ENCODE data around the gene APOC1. TPM values are rescaled to one million over a fixed set of nuclear protein-coding genes. Genes with fewer than 3 reads are reported as not detected.

The APOC1 gene
- total and polyA plus RNA-seq, 3 experiments from 2014 or later = 4.6 to 5.7 TPM; not detected in 1

DNA sequence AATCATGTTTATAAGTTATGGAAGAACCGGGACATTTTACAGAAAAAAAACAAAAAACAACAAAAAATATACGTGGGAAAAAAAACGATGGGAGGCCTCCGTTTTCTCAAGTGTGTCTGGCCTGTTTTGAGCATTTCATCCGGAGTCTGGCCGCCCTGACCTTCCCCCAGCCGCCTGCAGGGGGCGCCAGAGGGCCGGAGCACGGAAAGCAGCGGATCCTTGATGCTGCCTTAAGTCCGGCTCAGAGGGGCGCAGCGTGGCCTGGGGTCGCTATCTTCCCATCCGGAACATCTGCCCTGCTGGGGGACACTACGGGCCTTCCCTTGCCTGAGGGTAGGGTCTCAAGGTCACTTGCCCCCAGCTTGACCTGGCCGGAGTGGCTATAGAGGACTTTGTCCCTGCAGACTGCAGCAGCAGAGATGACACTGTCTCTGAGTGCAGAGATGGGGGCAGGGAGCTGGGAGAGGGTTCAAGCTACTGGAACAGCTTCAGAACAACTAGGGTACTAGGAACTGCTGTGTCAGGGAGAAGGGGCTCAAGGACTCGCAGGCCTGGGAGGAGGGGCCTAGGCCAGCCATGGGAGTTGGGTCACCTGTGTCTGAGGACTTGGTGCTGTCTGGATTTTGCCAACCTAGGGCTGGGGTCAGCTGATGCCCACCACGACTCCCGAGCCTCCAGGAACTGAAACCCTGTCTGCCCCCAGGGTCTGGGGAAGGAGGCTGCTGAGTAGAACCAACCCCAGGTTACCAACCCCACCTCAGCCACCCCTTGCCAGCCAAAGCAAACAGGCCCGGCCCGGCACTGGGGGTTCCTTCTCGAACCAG is 10.6 kb upstream of the APOC1 start:
- Histone ChIP-seq H3K4me1 (ENCODE audit: insufficient read depth, low read length) (peaks cover 6% of the 10 kb centered on the region), H3K9me3 (ENCODE audit: low read length) (no peaks in the 10 kb centered on the region), H3K4me3 (ENCODE audit: low read length) (no peak overlapping the region), H3K27ac (ENCODE audit: low read depth, low read length) (no peak overlapping the region), H3K27me3 (ENCODE audit: insufficient read depth, low read length, poor library complexity, severe bottlenecking) (peaks cover 10% of the 10 kb centered on the region), H3K36me3 (ENCODE audit: insufficient read depth, low read length) (peaks cover 3% of the 10 kb centered on the region)
- H3K9me3 Mint-ChIP-seq = no peaks in the 10 kb centered on the region
- DNase-seq = peak; percentile 54 to 75 (median 65)
- ChIA-PET CTCF (interaction anchor here (0.5 to 4.2 kb wide), 9 partner anchors 9 to 189 kb away, joined by 3 to 13 read pairs (median 3); partner anchors contain the start of genes APOC1, PPP1R37 and TOMM40), POLR2A (no interaction called here)
- peak overlapping the region in 1 of 8 donors; percentile 50 for H3K27ac Mint-ChIP-seq
- H3K36me3 Mint-ChIP-seq = peaks cover 0 to 37% (median 4%) of the 10 kb centered on the region in 3 donors
- H3K27me3 Mint-ChIP-seq = peaks cover 20 to 22% of the 10 kb centered on the region in 2 donors
- no peak overlapping the region for H3K4me3 Mint-ChIP-seq
- peaks cover 3 to 15% (median 7%) of the 10 kb centered on the region in 3 donors for H3K4me1 Mint-ChIP-seq

DNA sequence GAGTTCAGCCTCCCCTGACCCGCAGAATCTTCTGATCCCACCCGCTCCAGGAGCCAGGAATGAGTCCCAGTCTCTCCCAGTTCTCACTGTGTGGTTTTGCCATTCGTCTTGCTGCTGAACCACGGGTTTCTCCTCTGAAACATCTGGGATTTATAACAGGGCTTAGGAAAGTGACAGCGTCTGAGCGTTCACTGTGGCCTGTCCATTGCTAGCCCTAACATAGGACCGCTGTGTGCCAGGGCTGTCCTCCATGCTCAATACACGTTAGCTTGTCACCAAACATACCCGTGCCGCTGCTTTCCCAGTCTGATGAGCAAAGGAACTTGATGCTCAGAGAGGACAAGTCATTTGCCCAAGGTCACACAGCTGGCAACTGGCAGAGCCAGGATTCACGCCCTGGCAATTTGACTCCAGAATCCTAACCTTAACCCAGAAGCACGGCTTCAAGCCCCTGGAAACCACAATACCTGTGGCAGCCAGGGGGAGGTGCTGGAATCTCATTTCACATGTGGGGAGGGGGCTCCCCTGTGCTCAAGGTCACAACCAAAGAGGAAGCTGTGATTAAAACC is 9.9 kb upstream of the APOC1 start:
- peak overlapping the region in 1 of 8 donors; percentile 41 for H3K27ac Mint-ChIP-seq
- H3K36me3 Mint-ChIP-seq = peaks cover 0 to 34% (median 4%) of the 10 kb centered on the region in 3 donors
- Histone ChIP-seq H3K27me3 (ENCODE audit: insufficient read depth, low read length, poor library complexity, severe bottlenecking) (peaks cover 10% of the 10 kb centered on the region), H3K36me3 (ENCODE audit: insufficient read depth, low read length) (peaks cover 3% of the 10 kb centered on the region), H3K4me1 (ENCODE audit: insufficient read depth, low read length) (peaks cover 6% of the 10 kb centered on the region), H3K27ac (ENCODE audit: low read depth, low read length) (no peak overlapping the region), H3K4me3 (ENCODE audit: low read length) (no peak overlapping the region), H3K9me3 (ENCODE audit: low read length) (no peaks in the 10 kb centered on the region)
- DNase-seq = no peak
- peaks cover 3 to 15% (median 7%) of the 10 kb centered on the region in 3 donors for H3K4me1 Mint-ChIP-seq
- ChIA-PET CTCF (interaction anchor here (0.8 to 4.2 kb wide), 7 partner anchors 9 to 434 kb away, joined by 3 to 13 read pairs (median 3); partner anchors contain the start of genes APOC1, PPP1R37 and TOMM40), POLR2A (no interaction called here)
- H3K27me3 Mint-ChIP-seq = peaks cover 20 to 22% of the 10 kb centered on the region in 2 donors
- H3K9me3 Mint-ChIP-seq = no peaks in the 10 kb centered on the region
- no peak overlapping the region for H3K4me3 Mint-ChIP-seq

DNA sequence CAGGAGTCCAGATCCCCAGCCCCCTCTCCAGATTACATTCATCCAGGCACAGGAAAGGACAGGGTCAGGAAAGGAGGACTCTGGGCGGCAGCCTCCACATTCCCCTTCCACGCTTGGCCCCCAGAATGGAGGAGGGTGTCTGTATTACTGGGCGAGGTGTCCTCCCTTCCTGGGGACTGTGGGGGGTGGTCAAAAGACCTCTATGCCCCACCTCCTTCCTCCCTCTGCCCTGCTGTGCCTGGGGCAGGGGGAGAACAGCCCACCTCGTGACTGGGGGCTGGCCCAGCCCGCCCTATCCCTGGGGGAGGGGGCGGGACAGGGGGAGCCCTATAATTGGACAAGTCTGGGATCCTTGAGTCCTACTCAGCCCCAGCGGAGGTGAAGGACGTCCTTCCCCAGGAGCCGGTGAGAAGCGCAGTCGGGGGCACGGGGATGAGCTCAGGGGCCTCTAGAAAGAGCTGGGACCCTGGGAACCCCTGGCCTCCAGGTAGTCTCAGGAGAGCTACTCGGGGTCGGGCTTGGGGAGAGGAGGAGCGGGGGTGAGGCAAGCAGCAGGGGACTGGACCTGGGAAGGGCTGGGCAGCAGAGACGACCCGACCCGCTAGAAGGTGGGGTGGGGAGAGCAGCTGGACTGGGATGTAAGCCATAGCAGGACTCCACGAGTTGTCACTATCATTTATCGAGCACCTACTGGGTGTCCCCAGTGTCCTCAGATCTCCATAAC is 8.8 kb upstream of the APOC1 start, which contains the start of gene APOE:
Gene APOE, plus strand, starts transcription at position 360 of the 724 bp plus-strand sequence. CDS start 829 bp downstream, outside the sequence.
- H3K27me3 ChIP-seq (ENCODE audit: insufficient read depth, low read length, poor library complexity, severe bottlenecking) = peaks cover 10% of the 10 kb centered on the region
- H3K4me3 Mint-ChIP-seq = peak within 1 kb of the TSS in 2 of 7 donors; percentile 29 to 32
- CTCF ChIA-PET = interaction anchor here (1.1 to 4.2 kb wide), 2 partner anchors 15 to 433 kb away, joined by 3 to 13 read pairs; partner anchors contain the start of gene TOMM40

GRCh38 chr19:44907613-44908012 is 6.8 kb upstream of the APOC1 start:
- Mint-ChIP-seq H3K36me3 (peaks cover 0 to 5% (median 2%) of the 10 kb centered on the region in 3 donors), H3K4me3 (no peak overlapping the region), H3K27me3 (peaks cover 31 to 37% of the 10 kb centered on the region in 2 donors), H3K4me1 (peaks cover 3 to 15% (median 7%) of the 10 kb centered on the region in 3 donors), H3K9me3 (no peaks in the 10 kb centered on the region), H3K27ac (no peak overlapping the region)
- Histone ChIP-seq H3K27me3 (ENCODE audit: insufficient read depth, low read length, poor library complexity, severe bottlenecking) (peaks cover 10% of the 10 kb centered on the region), H3K4me1 (ENCODE audit: insufficient read depth, low read length) (peaks cover 6% of the 10 kb centered on the region), H3K4me3 (ENCODE audit: low read length) (no peak overlapping the region), H3K36me3 (ENCODE audit: insufficient read depth, low read length) (no peaks in the 10 kb centered on the region), H3K9me3 (ENCODE audit: low read length) (no peaks in the 10 kb centered on the region), H3K27ac (ENCODE audit: low read depth, low read length) (no peak overlapping the region)
- POLR2A ChIA-PET = no interaction called here
- CTCF ChIA-PET = no interaction called here
- DNase-seq = no peak

More for the DNA sequence above, 8.8 kb upstream of the APOC1 start, which contains the start of gene APOE:
- Histone ChIP-seq H3K4me3 (ENCODE audit: low read length) (no peak within 1 kb of the TSS), H3K27ac (ENCODE audit: low read depth, low read length) (peak within 1 kb of the TSS; percentile 79), H3K9me3 (ENCODE audit: low read length) (no peaks in the 10 kb centered on the region), H3K4me1 (ENCODE audit: insufficient read depth, low read length) (peaks cover 6% of the 10 kb centered on the region), H3K36me3 (ENCODE audit: insufficient read depth, low read length) (no peaks in the 10 kb centered on the region)
- H3K9me3 Mint-ChIP-seq = no peaks in the 10 kb centered on the region
- POLR2A ChIA-PET = no interaction called here
- H3K4me1 Mint-ChIP-seq = peaks cover 3 to 15% (median 7%) of the 10 kb centered on the region in 3 donors
- peaks cover 22 to 26% of the 10 kb centered on the region in 2 donors for H3K27me3 Mint-ChIP-seq
- H3K36me3 Mint-ChIP-seq = peaks cover 0 to 25% (median 2%) of the 10 kb centered on the region in 3 donors
- no peak for DNase-seq
- H3K27ac Mint-ChIP-seq = peak within 1 kb of the TSS in 3 of 8 donors; percentile 47 to 75 (median 74)

DNA sequence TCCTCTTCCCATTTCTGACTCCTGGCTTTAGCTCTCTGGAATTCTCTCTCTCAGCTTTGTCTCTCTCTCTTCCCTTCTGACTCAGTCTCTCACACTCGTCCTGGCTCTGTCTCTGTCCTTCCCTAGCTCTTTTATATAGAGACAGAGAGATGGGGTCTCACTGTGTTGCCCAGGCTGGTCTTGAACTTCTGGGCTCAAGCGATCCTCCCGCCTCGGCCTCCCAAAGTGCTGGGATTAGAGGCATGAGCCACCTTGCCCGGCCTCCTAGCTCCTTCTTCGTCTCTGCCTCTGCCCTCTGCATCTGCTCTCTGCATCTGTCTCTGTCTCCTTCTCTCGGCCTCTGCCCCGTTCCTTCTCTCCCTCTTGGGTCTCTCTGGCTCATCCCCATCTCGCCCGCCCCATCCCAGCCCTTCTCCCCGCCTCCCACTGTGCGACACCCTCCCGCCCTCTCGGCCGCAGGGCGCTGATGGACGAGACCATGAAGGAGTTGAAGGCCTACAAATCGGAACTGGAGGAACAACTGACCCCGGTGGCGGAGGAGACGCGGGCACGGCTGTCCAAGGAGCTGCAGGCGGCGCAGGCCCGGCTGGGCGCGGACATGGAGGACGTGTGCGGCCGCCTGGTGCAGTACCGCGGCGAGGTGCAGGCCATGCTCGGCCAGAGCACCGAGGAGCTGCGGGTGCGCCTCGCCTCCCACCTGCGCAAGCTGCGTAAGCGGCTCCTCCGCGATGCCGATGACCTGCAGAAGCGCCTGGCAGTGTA is 6.2 kb upstream of the APOC1 start:
- POLR2A ChIA-PET = no interaction called here
- DNase-seq = no peak
- peak overlapping the region in 1 of 8 donors; percentile 19 for H3K27ac Mint-ChIP-seq
- Histone ChIP-seq H3K4me1 (ENCODE audit: insufficient read depth, low read length) (peaks cover 6% of the 10 kb centered on the region), H3K36me3 (ENCODE audit: insufficient read depth, low read length) (no peaks in the 10 kb centered on the region), H3K27ac (ENCODE audit: low read depth, low read length) (no peak overlapping the region), H3K4me3 (ENCODE audit: low read length) (no peak overlapping the region), H3K27me3 (ENCODE audit: insufficient read depth, low read length, poor library complexity, severe bottlenecking) (peaks cover 10% of the 10 kb centered on the region), H3K9me3 (ENCODE audit: low read length) (no peaks in the 10 kb centered on the region)
- peaks cover 3 to 15% (median 7%) of the 10 kb centered on the region in 3 donors for H3K4me1 Mint-ChIP-seq
- no peak overlapping the region for H3K4me3 Mint-ChIP-seq
- CTCF ChIA-PET = interaction anchor here (0.9 kb wide), 1 partner anchor 15 kb away, joined by 4 read pairs; no protein-coding TSS in a partner anchor
- H3K9me3 Mint-ChIP-seq = no peaks in the 10 kb centered on the region
- peaks cover 31 to 42% of the 10 kb centered on the region in 2 donors for H3K27me3 Mint-ChIP-seq
- H3K36me3 Mint-ChIP-seq = peaks cover 0 to 2% (median 2%) of the 10 kb centered on the region in 3 donors

- Mint-ChIP-seq H3K27ac (no peak overlapping the region), H3K36me3 (no peaks in the 10 kb centered on the region), H3K4me1 (peaks cover 3 to 11% (median 7%) of the 10 kb centered on the region in 3 donors), H3K4me3 (no peak overlapping the region), H3K27me3 (peaks cover 34 to 47% of the 10 kb centered on the region in 2 donors), H3K9me3 (no peaks in the 10 kb centered on the region)
- Histone ChIP-seq H3K4me3 (ENCODE audit: low read length) (no peak overlapping the region), H3K9me3 (ENCODE audit: low read length) (no peaks in the 10 kb centered on the region), H3K4me1 (ENCODE audit: insufficient read depth, low read length) (peaks cover 6% of the 10 kb centered on the region), H3K27me3 (ENCODE audit: insufficient read depth, low read length, poor library complexity, severe bottlenecking) (peaks cover 10% of the 10 kb centered on the region), H3K27ac (ENCODE audit: low read depth, low read length) (no peak overlapping the region), H3K36me3 (ENCODE audit: insufficient read depth, low read length) (no peaks in the 10 kb centered on the region)
- no peak for DNase-seq
- CTCF ChIA-PET = interaction anchor here (0.9 kb wide), 1 partner anchor 16 kb away, joined by 4 read pairs; no protein-coding TSS in a partner anchor
- POLR2A ChIA-PET = no interaction called here
Measured at GRCh38 chr19:44908836-44909261, 5.6 kb upstream of the APOC1 start.

GRCh38 chr19:44909775-44910174 is 4.6 kb upstream of the APOC1 start:
- no peak overlapping the region for H3K4me3 ChIP-seq (ENCODE audit: low read length)
- Mint-ChIP-seq H3K4me1 (peaks cover 6 to 19% (median 8%) of the 10 kb centered on the region in 3 donors), H3K27me3 (peaks cover 36 to 51% of the 10 kb centered on the region in 2 donors), H3K36me3 (no peaks in the 10 kb centered on the region), H3K4me3 (no peak overlapping the region), H3K9me3 (no peaks in the 10 kb centered on the region), H3K27ac (no peak overlapping the region)
- ChIA-PET CTCF (no interaction called here), POLR2A (no interaction called here)
- H3K36me3 ChIP-seq (ENCODE audit: insufficient read depth, low read length) = no peaks in the 10 kb centered on the region
- peaks cover 10% of the 10 kb centered on the region for H3K27me3 ChIP-seq (ENCODE audit: insufficient read depth, low read length, poor library complexity, severe bottlenecking)
- H3K4me1 ChIP-seq (ENCODE audit: insufficient read depth, low read length) = peaks cover 7% of the 10 kb centered on the region
- DNase-seq = no peak
- no peaks in the 10 kb centered on the region for H3K9me3 ChIP-seq (ENCODE audit: low read length)
- H3K27ac ChIP-seq (ENCODE audit: low read depth, low read length) = no peak overlapping the region
